ENCODE results near the gene PCDHB4.
A peak's percentile ranks its signal among the peaks of the same experiment; 100 is the strongest.
"Not testable (repeated sequence)": the region's sequence is repeated elsewhere in the genome, so short reads cannot be mapped to it uniquely, and the experiment has no call there.

PCDHB4 gene

GRCh38 chr5:141150224-141150992 is 28.8 kb downstream of the PCDHB4 start:
- DNase-seq (ENCODE audit: low read depth) = no peak

GRCh38 chr5:141150993-141151325 is 29.3 kb downstream of the PCDHB4 start:
- no peak for DNase-seq (ENCODE audit: low read depth)

DNA sequence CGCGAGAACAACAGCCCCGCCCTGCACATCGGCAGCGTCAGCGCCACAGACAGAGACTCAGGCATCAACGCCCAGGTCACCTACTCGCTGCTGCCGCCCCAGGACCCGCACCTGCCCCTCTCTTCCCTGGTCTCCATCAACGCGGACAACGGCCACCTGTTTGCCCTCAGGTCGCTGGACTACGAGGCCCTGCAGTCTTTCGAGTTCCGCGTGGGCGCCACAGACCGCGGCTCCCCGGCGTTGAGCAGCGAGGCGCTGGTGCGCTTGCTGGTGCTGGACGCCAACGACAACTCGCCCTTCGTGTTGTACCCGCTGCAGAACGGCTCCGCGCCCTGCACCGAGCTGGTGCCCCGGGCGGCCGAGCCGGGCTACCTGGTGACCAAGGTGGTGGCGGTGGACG is 30.0 kb downstream of the PCDHB4 start:
- DNase-seq (ENCODE audit: low read depth) = not testable (repeated sequence)

DNA sequence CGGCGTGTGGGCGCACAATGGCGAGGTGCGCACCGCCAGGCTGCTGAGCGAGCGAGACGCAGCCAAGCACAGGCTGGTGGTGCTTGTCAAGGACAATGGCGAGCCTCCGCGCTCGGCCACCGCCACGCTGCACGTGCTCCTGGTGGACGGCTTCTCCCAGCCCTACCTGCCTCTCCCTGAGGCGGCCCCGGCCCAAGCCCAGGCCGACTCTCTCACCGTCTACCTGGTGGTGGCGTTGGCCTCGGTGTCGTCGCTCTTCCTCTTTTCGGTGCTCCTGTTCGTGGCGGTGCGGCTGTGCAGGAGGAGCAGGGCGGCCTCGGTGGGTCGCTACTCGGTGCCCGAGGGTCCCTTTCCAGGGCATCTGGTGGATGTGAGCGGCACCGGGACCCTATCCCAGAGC is 30.5 kb downstream of the PCDHB4 start:
- not testable (repeated sequence) for DNase-seq (ENCODE audit: low read depth)

- no peak for DNase-seq (ENCODE audit: low read depth)
Observed at GRCh38 chr5:141155540-141156374, 34.1 kb downstream of the PCDHB4 start.

GRCh38 chr5:141157356-141157755 is 35.7 kb downstream of the PCDHB4 start:
- not testable (repeated sequence) for DNase-seq (ENCODE audit: low read depth)

GRCh38 chr5:141157901-141158300 is 36.3 kb downstream of the PCDHB4 start:
- not testable (repeated sequence) for DNase-seq (ENCODE audit: low read depth)

DNA sequence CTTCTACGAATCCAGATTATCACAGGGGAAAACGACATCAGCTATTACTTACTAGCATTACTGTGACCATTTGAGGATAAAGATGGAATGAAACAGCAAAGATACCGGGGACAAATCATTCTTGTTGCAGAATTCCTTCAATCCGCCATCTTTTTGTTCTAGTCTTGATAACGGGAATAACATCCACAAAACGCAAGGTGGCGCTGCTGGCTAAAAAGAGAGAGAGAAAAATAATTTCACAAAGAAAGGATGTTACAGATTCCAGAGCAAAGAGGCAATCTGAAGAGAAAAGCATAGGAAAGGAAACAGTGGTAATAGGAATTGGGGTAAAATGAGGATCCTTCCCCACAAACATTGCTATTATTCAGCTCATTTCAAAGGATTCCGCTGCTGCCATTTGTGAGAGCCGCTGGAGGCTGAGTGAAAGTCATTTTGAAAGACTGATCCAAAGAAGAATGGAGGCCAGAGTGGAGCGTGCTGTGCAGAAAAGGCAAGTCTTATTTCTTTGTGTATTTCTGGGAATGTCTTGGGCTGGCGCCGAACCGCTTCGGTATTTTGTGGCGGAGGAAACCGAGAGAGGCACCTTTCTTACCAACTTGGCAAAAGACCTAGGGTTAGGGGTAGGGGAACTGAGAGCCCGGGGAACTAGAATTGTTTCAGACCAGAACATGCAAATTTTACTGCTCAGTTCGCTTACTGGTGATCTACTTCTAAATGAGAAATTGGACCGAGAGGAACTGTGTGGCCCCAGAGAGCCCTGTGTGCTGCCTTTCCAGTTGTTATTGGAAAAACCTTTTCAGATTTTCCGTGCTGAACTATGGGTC is 51.0 kb downstream of the PCDHB4 start, which contains the start of gene PCDHB7:
TSS of gene PCDHB7 (plus strand) at position 264 of the 824 bp plus-strand sequence. CDS start at position 456, 192 bp downstream.
- peak; percentile 34 for DNase-seq (ENCODE audit: low read depth)

DNA sequence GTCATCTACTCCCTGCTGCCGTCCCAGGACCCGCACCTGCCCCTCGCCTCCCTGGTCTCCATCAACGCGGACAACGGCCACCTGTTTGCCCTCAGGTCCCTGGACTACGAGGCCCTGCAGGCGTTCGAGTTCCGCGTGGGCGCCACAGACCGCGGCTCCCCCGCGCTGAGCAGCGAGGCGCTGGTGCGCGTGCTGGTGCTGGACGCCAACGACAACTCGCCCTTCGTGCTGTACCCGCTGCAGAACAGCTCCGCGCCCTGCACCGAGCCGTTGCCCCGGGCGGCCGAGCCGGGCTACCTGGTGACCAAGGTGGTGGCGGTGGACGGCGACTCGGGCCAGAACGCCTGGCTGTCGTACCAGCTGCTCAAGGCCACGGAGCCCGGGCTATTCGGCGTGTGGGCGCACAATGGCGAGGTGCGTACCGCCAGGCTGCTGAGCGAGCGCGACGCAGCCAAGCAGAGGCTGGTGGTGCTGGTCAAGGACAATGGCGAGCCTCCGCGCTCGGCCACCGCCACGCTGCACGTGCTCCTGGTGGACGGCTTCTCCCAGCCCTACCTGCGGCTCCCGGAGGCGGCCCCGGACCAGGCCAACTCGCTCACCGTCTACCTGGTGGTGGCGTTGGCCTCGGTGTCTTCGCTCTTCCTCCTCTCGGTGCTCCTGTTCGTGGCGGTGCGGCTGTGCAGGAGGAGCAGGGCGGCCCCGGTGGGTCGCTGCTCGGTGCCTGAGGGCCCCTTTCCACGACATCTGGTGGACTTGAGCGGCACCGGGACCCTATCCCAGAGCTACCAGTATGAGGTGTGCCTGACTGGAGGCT is 52.9 kb downstream of the PCDHB4 start:
- DNase-seq (ENCODE audit: low read depth) = not testable (repeated sequence)
